ENCODE measurements around the gene INPP5A. TPM values are rescaled to one million over a fixed set of nuclear protein-coding genes. Genes with fewer than 3 reads are reported as not detected.
A peak's percentile ranks its signal among the peaks of the same experiment; 100 is the strongest.

The INPP5A gene
- total RNA-seq, 1 donor from 2014 or later = 32.8 TPM

GRCh38 chr10:132681858-132682755, 144.5 kb downstream of the INPP5A start:
- DNase-seq = no peak

- peak; percentile 25 for DNase-seq
These were observed 146.7 kb downstream of the INPP5A start for GRCh38 chr10:132684164-132684891.

- DNase-seq = peak; percentile 45
These were observed 147.7 kb downstream of the INPP5A start for GRCh38 chr10:132685101-132685891.

GRCh38 chr10:132685921-132686680, 148.5 kb downstream of the INPP5A start:
- DNase-seq = no peak

- DNase-seq = no peak
These were observed 149.8 kb downstream of the INPP5A start for GRCh38 chr10:132687181-132687892.

- DNase-seq = no peak
These were observed 150.4 kb downstream of the INPP5A start for GRCh38 chr10:132687893-132688579.

GRCh38 chr10:132688580-132689420, 151.2 kb downstream of the INPP5A start:
- no peak for DNase-seq

GRCh38 chr10:132689721-132690360, 152.3 kb downstream of the INPP5A start:
- DNase-seq = no peak

GRCh38 chr10:132690401-132690800, 152.8 kb downstream of the INPP5A start:
- no peak for DNase-seq

GRCh38 chr10:132690821-132691610, 153.4 kb downstream of the INPP5A start:
- DNase-seq = no peak

GRCh38 chr10:132691711-132692153, 154.1 kb downstream of the INPP5A start:
- no peak for DNase-seq

GRCh38 chr10:132692311-132692710, 154.7 kb downstream of the INPP5A start:
- DNase-seq = no peak

GRCh38 chr10:132693676-132694075, 156.1 kb downstream of the INPP5A start:
- no peak for DNase-seq

- DNase-seq = no peak
These were observed 158.6 kb downstream of the INPP5A start for GRCh38 chr10:132696204-132696603.

GRCh38 chr10:132696728-132697577, 159.4 kb downstream of the INPP5A start:
- no peak for DNase-seq

GRCh38 chr10:132697578-132698200, 160.1 kb downstream of the INPP5A start:
- no peak for DNase-seq

- no peak for DNase-seq
These were observed 160.7 kb downstream of the INPP5A start for GRCh38 chr10:132698211-132698751.
